Measurements from ENCODE around the gene RD3L.

The RD3L gene

DNA sequence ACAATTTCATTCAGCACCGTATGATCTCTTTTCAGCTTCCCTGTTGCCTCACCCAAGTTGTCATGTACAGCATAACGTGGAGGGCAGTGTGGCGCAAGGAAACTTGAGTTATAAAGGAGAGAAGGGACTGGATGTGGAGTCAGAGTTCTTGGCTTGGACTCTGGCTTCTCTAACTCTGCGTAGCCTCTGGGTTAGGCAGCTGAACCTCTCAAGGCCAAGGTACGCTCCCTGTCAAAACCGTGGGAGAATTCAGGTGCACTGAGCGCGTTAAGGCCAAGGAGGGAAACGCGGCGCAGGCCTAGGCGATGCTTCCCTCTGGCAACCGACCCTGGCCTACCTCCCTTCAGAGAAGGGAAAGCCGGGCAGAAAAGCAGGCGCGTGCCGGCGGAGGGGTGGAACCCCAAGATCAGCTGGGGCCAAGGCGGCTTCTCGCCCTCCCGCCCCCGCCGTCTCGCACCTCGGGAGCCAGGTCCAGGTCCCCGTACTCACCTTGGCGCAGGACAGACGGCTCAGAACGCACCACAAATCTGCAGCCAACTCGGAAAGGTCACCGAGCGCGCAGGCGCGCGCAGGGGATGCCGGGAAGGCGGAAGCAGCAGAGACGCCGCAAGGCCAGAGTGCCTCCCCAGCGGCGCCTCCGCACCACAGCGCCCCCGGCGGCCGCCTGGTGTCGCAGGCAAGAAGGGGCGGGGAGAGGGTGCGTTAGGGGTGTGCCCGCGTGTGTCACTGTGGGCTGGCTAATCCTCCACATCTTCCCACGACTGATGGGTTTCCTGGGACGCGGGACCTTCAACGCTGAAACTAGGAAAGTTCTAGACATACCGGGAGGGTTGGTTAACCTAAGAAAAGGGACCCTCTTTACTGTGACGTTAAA, 21.1 kb downstream of the RD3L start:
- peak; percentile 67 for DNase-seq (ENCODE audit: low read depth)
- TF ChIP-seq, protein P1, sequence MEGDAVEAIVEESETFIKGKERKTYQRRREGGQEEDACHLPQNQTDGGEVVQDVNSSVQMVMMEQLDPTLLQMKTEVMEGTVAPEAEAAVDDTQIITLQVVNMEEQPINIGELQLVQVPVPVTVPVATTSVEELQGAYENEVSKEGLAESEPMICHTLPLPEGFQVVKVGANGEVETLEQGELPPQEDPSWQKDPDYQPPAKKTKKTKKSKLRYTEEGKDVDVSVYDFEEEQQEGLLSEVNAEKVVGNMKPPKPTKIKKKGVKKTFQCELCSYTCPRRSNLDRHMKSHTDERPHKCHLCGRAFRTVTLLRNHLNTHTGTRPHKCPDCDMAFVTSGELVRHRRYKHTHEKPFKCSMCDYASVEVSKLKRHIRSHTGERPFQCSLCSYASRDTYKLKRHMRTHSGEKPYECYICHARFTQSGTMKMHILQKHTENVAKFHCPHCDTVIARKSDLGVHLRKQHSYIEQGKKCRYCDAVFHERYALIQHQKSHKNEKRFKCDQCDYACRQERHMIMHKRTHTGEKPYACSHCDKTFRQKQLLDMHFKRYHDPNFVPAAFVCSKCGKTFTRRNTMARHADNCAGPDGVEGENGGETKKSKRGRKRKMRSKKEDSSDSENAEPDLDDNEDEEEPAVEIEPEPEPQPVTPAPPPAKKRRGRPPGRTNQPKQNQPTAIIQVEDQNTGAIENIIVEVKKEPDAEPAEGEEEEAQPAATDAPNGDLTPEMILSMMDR (IDR thresholded peaks at IDR 0.05; ENCODE audit: low read depth, low read length, missing control alignments), result peak; percentile 99
- in situ Hi-C loops (cut with HindIII; ENCODE audit: low sequenced_read_pairs), result no loop called here
- peak overlapping the region; percentile 94 for H3K4me3 ChIP-seq (ENCODE audit: low read depth, low read length)

GRCh38 chr14:103916636-103917262, 25.6 kb downstream of the RD3L start:
- TF ChIP-seq, protein P1 (IDR thresholded peaks at IDR 0.05; ENCODE audit: low read depth, low read length, missing control alignments), result no peak
- in situ Hi-C loops (cut with HindIII; ENCODE audit: low sequenced_read_pairs), result no loop called here
- DNase-seq (ENCODE audit: low read depth), result no peak
- H3K4me3 ChIP-seq (ENCODE audit: low read depth, low read length), result no peak overlapping the region

GRCh38 chr14:103915616-103916015, 26.7 kb downstream of the RD3L start:
- no peak overlapping the region for H3K4me3 ChIP-seq (ENCODE audit: low read depth, low read length)
- no peak for DNase-seq (ENCODE audit: low read depth)
- TF ChIP-seq, protein P1 (IDR thresholded peaks at IDR 0.05; ENCODE audit: low read depth, low read length, missing control alignments), result no peak
- in situ Hi-C loops (cut with HindIII; ENCODE audit: low sequenced_read_pairs), result no loop called here

GRCh38 chr14:103910984-103911383, 31.3 kb downstream of the RD3L start:
- H3K4me3 ChIP-seq (ENCODE audit: low read depth, low read length), result no peak overlapping the region
- TF ChIP-seq, protein P1 (IDR thresholded peaks at IDR 0.05; ENCODE audit: low read depth, low read length, missing control alignments), result no peak
- in situ Hi-C loops (cut with HindIII; ENCODE audit: low sequenced_read_pairs), result no loop called here
- DNase-seq (ENCODE audit: low read depth), result no peak

- peak; percentile 57 for DNase-seq (ENCODE audit: low read depth)
- H3K4me3 ChIP-seq (ENCODE audit: low read depth, low read length), result no peak overlapping the region
- TF ChIP-seq, protein P1 (IDR thresholded peaks at IDR 0.05; ENCODE audit: low read depth, low read length, missing control alignments), result peak; percentile 89
- in situ Hi-C loops (cut with HindIII; ENCODE audit: low sequenced_read_pairs), result no loop called here
Measured at GRCh38 chr14:103910262-103910935, 31.9 kb downstream of the RD3L start.

GRCh38 chr14:103909531-103910261, 32.6 kb downstream of the RD3L start:
- no peak overlapping the region for H3K4me3 ChIP-seq (ENCODE audit: low read depth, low read length)
- DNase-seq (ENCODE audit: low read depth), result no peak
- in situ Hi-C loops (cut with HindIII; ENCODE audit: low sequenced_read_pairs), result no loop called here
- TF ChIP-seq, protein P1 (IDR thresholded peaks at IDR 0.05; ENCODE audit: low read depth, low read length, missing control alignments), result no peak

Measured in astrocyte of the cerebellum (primary cell).